SU-DHL-6 (cell line): ENCODE data around the gene ZNF548.

ENCODE experiments used
- H2AFZ ChIP-seq: fragments of 200-600 bp; sonication (generic); 2 replicates; pipeline ENCODE4 v1.6.1; 2014; ENCODE audit warnings: low read depth, mild to moderate bottlenecking, moderate library complexity, mixed read lengths, antibody characterized with exemption, low read length; ENCODE audit not compliant: severe bottlenecking
- H3F3A ChIP-seq: fragments of 200-600 bp; shearing (Covaris generic); 2 replicates; pipeline ENCODE4 v1.6.0; 2016; ENCODE audit warnings: antibody characterized with exemption, mild to moderate bottlenecking; ENCODE audit not compliant: insufficient read depth
- H3K27ac ChIP-seq: fragments of 200-600 bp; sonication (generic); 2 replicates; pipeline ENCODE4 v1.5.1; 2016; ENCODE audit warnings: low read depth, mild to moderate bottlenecking, low read length, moderate library complexity, mixed read lengths
- H3K27me3 ChIP-seq: fragments of 200-600 bp; sonication (generic), shearing (Covaris generic); 2 replicates; pipeline ENCODE4 v1.6.0; 2014; ENCODE audit warnings: mild to moderate bottlenecking, low read length
- H3K36me3 ChIP-seq: fragments of 200-600 bp; sonication (generic); 2 replicates; pipeline ENCODE4 v1.6.1; 2014; ENCODE audit warnings: mild to moderate bottlenecking, low read length, mixed read lengths
- H3K4me2 ChIP-seq: fragments of 300-600, 200-600 bp; shearing (Covaris generic), sonication (generic); 2 replicates; pipeline ENCODE4 v1.6.0; 2014; ENCODE audit warnings: low read length, low read depth, mild to moderate bottlenecking; ENCODE audit not compliant: poor library complexity, severe bottlenecking
- H3K4me3 ChIP-seq: fragments of 200-600 bp; sonication (generic); 2 replicates; pipeline ENCODE4 v1.5.1; 2014; ENCODE audit warnings: antibody characterized with exemption, low read length, mild to moderate bottlenecking, mixed read lengths; ENCODE audit not compliant: insufficient read depth, poor library complexity, severe bottlenecking
- H3K79me2 ChIP-seq: fragments of 200-600 bp; sonication (generic); 2 replicates; pipeline ENCODE4 v1.6.1; 2014; ENCODE audit warnings: mild to moderate bottlenecking, low read length, moderate library complexity; ENCODE audit not compliant: insufficient read depth
- H3K9ac ChIP-seq: fragments of 200-600 bp; sonication (generic); 2 replicates; pipeline ENCODE4 v1.7.0; 2014; ENCODE audit warnings: mild to moderate bottlenecking, low read length
- H3K9me2 ChIP-seq: fragments of 200-600 bp; sonication (generic); replicated peaks from 2 replicates; pipeline ENCODE4 v1.6.1; 2014; ENCODE audit warnings: low read length; ENCODE audit not compliant: insufficient read depth
- H3K9me3 ChIP-seq: fragments of 200-600 bp; sonication (generic); 2 replicates; pipeline ENCODE4 v1.6.1; 2014; ENCODE audit warnings: low read length, mixed read lengths; ENCODE audit not compliant: insufficient read depth
- H4K20me1 ChIP-seq: fragments of 200-600 bp; sonication (generic); 2 replicates; pipeline ENCODE4 v1.6.1; 2014; ENCODE audit warnings: low read depth, mild to moderate bottlenecking, antibody characterized with exemption, low read length, moderate library complexity, mixed read lengths
- CTCF ChIP-seq: fragments of 200-600 bp; sonication (generic); IDR thresholded peaks from one replicate; pipeline ENCODE4 v1.5.1; 2017; ENCODE audit warnings: antibody characterized with exemption, mild to moderate bottlenecking, low read length, moderate library complexity; ENCODE audit not compliant: insufficient read depth, poor library complexity, severe bottlenecking
- EZH2phosphoT487 ChIP-seq: fragments of 200-600 bp; sonication (generic), shearing (Covaris generic); conservative IDR thresholded peaks from 2 replicates; pipeline ENCODE4 v1.6.1; 2018; ENCODE audit warnings: mild to moderate bottlenecking, antibody characterized with exemption, low read length, moderate library complexity, mixed read lengths

ZNF548 gene

GRCh38 chr19:57406516-57407123 is 17.0 kb downstream of the ZNF548 start:
- no peak overlapping the region for H3K4me3 ChIP-seq
- TF ChIP-seq CTCF, result peak; percentile 99
- TF ChIP-seq EZH2phosphoT487, result no peak
- no peak overlapping the region for H2AFZ ChIP-seq
- H3K27me3 ChIP-seq, result no peaks in the 10 kb centered on the region
- H4K20me1 ChIP-seq, result no peaks in the 10 kb centered on the region
- H3K9me2 ChIP-seq, result no peaks in the 10 kb centered on the region
- peaks cover 4% of the 10 kb centered on the region for H3K79me2 ChIP-seq
- no peak overlapping the region for H3K4me2 ChIP-seq
- H3F3A ChIP-seq, result no peaks in the 10 kb centered on the region
- H3K9ac ChIP-seq, result no peak overlapping the region
- no peaks in the 10 kb centered on the region; the same call in 1 of the 2 replicates for H3K36me3 ChIP-seq
- peaks cover 11% of the 10 kb centered on the region; the same call in 1 of the 2 replicates for H3K9me3 ChIP-seq
- no peak overlapping the region for H3K27ac ChIP-seq

DNA sequence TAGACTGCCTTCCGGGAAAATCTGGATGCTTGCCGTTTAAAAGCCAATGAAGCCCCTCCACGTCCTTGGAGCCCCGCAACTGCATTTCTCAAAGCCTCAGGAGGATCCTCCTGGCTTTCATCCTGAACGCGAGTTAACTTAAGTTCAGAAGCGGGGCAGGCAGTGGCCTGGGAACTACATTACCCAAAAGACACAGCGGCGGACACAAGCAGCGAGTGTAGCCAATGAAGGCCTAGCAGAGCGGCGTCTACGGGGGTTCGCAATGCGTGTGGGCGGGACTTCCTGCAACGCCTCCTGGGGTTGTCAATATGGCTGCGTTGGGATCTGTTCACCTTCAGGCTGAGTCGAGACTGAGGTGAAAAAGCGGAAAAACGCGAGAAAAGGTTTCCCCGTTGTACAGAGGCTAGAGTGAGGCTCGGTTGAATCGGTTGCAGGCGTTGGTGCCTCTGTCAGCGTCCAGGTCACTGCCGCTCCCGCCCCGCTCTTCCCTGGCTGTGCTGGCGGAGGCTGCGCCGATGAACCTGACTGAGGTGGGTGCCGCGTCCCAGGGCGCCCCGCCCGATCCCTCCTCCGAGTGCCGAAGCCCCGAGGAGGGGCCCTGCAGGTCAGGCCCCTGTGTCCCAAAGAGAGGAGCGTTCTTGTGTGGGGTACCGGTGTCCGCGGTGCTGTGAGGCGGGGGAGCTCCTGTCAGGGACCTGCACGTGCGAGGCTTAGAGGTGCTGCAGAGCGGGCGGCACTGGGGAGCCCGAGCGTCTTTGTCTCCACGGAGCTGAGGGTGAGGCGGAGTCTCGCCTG is 21.4 kb downstream of the ZNF548 start, which contains the start of gene ZNF17:
Gene ZNF17 (plus strand): TSS at position 285 of the 795 bp plus-strand sequence. CDS start 2,455 bp downstream, outside the sequence.
- Histone ChIP-seq H3K27me3 (no peaks in the 10 kb centered on the region), H3K79me2 (peaks cover 15% of the 10 kb centered on the region), H3K27ac (no peak within 1 kb of the TSS), H3F3A (no peaks in the 10 kb centered on the region), H3K4me3 (peak within 1 kb of the TSS; percentile 71), H3K9me2 (no peaks in the 10 kb centered on the region), H3K4me2 (peak within 1 kb of the TSS; percentile 79), H3K9me3 (no peaks in the 10 kb centered on the region), H4K20me1 (no peaks in the 10 kb centered on the region), H2AFZ (peak within 1 kb of the TSS; percentile 87), H3K9ac (peak within 1 kb of the TSS; percentile 66), H3K36me3 (no peaks in the 10 kb centered on the region)
- TF ChIP-seq CTCF (no peak), EZH2phosphoT487 (no peak)

GRCh38 chr19:57419439-57419838 is 29.8 kb downstream of the ZNF548 start:
- Histone ChIP-seq H3K4me3 (no peak overlapping the region), H3K27me3 (no peaks in the 10 kb centered on the region), H3K9me2 (no peaks in the 10 kb centered on the region), H3K4me2 (no peak overlapping the region), H3K9ac (no peak overlapping the region), H3F3A (no peaks in the 10 kb centered on the region), H3K79me2 (0 out of 2 replicates have a peak, but pooled peaks cover 3% of the 10 kb centered on the region), H4K20me1 (no peaks in the 10 kb centered on the region), H3K36me3 (0 out of 2 replicates have a peak, but pooled peaks cover 2% of the 10 kb centered on the region), H2AFZ (no peak overlapping the region), H3K9me3 (no peaks in the 10 kb centered on the region), H3K27ac (no peak overlapping the region)
- no peak for TF ChIP-seq EZH2phosphoT487
- TF ChIP-seq CTCF, result no peak
